ENCODE results near the gene ZNF14. TPM values are rescaled to one million over a fixed set of nuclear protein-coding genes. Genes with fewer than 3 reads are reported as not detected.
A peak's percentile ranks its signal among the peaks of the same experiment; 100 is the strongest.
"Not testable (repeated sequence)": the region's sequence is repeated elsewhere in the genome, so short reads cannot be mapped to it uniquely, and the experiment has no call there.

ZNF14 gene
- polyA plus RNA-seq, 3 donors from 2014 or later, result 5.4 to 14.1 (median 7.1) TPM

DNA sequence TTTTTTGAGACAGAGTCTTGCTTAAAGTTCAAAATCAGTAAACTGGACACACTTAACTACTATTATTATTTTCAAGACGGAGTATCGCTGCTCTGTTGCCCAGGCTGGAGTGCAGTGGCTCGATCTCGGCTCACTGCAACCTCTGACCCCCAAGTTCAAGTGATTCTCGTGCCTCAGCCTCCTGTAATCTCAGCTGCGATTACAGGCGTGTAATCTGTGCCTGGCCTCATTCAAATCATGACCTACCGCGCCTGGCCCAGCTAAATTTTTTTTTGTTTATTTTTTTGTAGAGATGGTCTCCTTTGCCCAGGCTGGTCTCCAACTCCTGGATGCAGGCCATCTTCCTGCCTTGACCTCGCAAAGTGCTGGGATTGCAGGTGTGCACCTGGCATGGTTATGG lies 41.2 kb downstream of the ZNF14 start:
- DNase-seq, result no peak
- Mint-ChIP-seq H3K27ac (no peak overlapping the region), H3K4me1 (no peaks in the 10 kb centered on the region), H3K27me3 (ENCODE audit: low read depth in 3 of 3) (no peaks in the 10 kb centered on the region), H3K36me3 (peaks cover 4 to 7% (median 6%) of the 10 kb centered on the region in 3 donors), H3K4me3 (no peak overlapping the region), H3K9me3 (peaks cover 0 to 3% (median under 1%) of the 10 kb centered on the region in 6 donors)

DNA sequence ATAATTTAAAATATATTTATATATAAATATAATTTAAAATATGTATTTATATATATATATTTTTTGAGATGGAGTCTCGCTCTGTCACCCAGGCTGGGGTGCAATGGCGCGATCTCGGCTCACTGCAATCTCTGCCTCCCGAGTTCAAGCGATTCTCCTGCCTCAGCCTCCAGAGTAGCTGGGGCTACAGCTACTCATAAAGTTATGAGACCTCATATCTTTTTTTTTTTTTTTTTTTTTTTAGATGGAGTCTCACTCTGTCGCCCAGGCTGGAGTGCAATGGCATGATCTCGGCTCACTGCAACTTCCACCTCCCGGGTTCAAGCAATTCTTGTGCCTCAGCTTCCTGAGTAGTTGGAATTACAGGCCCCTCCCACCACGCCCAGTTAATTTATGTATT lies 43.9 kb downstream of the ZNF14 start:
- not testable (repeated sequence) for H3K4me3 Mint-ChIP-seq; H3K4me1 Mint-ChIP-seq; H3K27ac Mint-ChIP-seq; H3K27me3 Mint-ChIP-seq (ENCODE audit: low read depth in 3 of 3); DNase-seq
- Mint-ChIP-seq H3K9me3 (peaks cover 0 to 19% (median 10%) of the 10 kb centered on the region in 6 donors), H3K36me3 (peaks cover 11 to 23% (median 16%) of the 10 kb centered on the region in 3 donors)

DNA sequence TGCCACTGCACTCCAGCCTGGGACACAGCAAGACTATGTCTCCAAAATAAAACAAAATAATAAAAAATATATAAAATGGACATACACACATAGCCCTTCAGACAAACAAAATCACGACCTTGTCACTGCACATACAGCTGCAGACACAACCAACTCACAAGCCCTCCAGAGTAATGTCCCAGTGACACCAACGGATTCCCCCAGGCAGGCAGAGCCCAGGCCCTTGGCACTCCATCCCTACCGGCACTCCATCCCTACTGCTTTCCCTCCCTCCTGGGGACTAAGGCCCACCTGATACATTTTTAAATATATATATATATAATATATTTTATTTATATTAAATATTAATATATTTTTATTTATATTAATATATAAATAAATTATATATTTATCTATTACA lies 45.8 kb downstream of the ZNF14 start:
- Mint-ChIP-seq H3K4me3 (no peak overlapping the region), H3K36me3 (peaks cover 21 to 38% (median 33%) of the 10 kb centered on the region in 3 donors), H3K4me1 (peaks cover 3 to 15% of the 10 kb centered on the region in 2 donors), H3K27ac (no peak overlapping the region), H3K27me3 (ENCODE audit: low read depth in 3 of 3) (peaks cover 0 to 4% (median 2%) of the 10 kb centered on the region in 3 donors), H3K9me3 (peaks cover 3 to 32% (median 22%) of the 10 kb centered on the region in 6 donors)
- no peak for DNase-seq

DNA sequence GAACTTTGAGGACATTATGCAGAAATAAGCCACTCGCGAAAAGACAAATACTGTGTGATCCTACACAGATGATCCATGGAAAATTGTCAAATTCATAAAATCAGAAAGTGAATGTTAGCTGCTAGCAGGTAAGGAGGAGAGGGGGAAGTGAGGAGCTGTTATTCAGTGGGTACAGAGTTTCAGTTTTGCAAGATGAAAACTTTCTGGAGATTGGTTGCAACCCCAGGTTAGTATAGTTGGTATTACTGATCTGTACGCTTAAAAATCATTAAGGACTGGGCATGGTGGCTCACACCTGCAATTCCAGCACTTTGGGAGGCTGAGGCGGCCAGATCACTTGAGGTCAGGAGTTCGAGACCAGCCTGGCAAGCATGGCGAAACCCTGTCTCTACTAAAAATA lies 46.3 kb downstream of the ZNF14 start:
- peaks cover 3 to 15% of the 10 kb centered on the region in 2 donors for H3K4me1 Mint-ChIP-seq
- H3K36me3 Mint-ChIP-seq, result peaks cover 21 to 38% (median 33%) of the 10 kb centered on the region in 3 donors
- DNase-seq, result no peak
- no peak overlapping the region for H3K4me3 Mint-ChIP-seq
- peaks cover 3 to 32% (median 22%) of the 10 kb centered on the region in 6 donors for H3K9me3 Mint-ChIP-seq
- H3K27me3 Mint-ChIP-seq (ENCODE audit: low read depth in 3 of 3), result peaks cover 0 to 4% (median 2%) of the 10 kb centered on the region in 3 donors
- H3K27ac Mint-ChIP-seq, result peak overlapping the region in 1 of 6 donors; percentile 58

DNA sequence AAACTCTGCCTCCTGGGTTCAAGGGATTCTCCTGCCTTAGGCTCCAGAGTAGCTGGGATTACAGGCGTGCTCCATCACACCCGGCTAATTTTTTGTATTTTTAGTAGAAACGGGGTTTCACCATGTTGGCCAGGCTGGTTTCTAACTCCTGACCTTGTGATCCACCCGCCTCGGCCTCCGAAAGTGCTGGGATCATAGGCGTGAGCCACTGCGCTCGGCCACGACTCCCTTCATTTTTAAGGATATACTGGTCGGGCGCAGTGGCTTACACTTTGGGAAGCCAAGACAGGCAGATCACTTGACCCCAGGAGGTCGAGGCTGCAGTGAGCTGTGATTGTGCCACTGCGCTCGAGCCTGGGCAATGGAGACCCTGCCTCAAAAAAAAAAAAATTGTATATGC lies 46.8 kb downstream of the ZNF14 start:
- H3K27me3 Mint-ChIP-seq (ENCODE audit: low read depth in 3 of 3); H3K27ac Mint-ChIP-seq; DNase-seq; H3K4me3 Mint-ChIP-seq: not testable (repeated sequence)
- peaks cover 6 to 35% (median 25%) of the 10 kb centered on the region in 6 donors for H3K9me3 Mint-ChIP-seq
- H3K4me1 Mint-ChIP-seq, result peaks cover 3 to 15% of the 10 kb centered on the region in 2 donors
- peaks cover 23 to 43% (median 35%) of the 10 kb centered on the region in 3 donors for H3K36me3 Mint-ChIP-seq

DNA sequence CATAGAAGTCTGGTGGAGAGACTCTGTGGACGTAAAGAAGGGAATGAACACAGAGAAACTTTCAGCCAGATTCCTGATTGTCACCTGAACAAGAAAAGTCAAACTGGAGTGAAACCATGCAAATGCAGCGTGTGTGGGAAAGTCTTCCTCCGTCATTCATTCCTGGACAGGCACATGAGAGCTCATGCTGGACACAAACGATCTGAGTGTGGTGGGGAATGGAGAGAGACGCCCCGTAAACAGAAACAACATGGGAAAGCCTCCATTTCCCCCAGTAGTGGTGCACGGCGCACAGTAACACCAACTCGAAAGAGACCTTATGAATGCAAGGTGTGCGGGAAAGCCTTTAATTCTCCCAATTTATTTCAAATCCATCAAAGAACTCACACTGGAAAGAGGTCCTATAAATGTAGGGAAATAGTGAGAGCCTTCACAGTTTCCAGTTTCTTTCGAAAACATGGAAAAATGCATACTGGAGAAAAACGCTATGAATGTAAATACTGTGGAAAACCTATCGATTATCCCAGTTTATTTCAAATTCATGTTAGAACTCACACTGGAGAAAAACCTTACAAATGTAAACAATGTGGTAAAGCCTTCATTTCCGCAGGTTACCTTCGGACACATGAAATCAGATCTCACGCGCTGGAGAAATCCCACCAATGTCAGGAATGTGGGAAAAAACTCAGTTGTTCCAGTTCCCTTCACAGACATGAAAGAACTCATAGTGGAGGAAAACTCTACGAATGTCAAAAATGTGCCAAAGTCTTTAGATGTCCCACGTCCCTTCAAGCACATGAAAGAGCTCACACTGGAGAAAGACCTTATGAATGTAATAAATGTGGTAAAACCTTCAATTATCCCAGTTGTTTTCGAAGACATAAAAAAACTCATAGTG lies 53.5 kb downstream of the ZNF14 start:
- Mint-ChIP-seq H3K9me3 (peaks cover 11 to 60% (median 51%) of the 10 kb centered on the region in 6 donors), H3K4me3 (no peak overlapping the region), H3K27me3 (ENCODE audit: low read depth in 3 of 3) (peaks cover 0 to 8% (median 3%) of the 10 kb centered on the region in 3 donors), H3K4me1 (peaks cover 22 to 54% of the 10 kb centered on the region in 2 donors), H3K36me3 (peaks cover 59 to 80% (median 74%) of the 10 kb centered on the region in 3 donors), H3K27ac (peak overlapping the region in 1 of 6 donors; percentile 23)
- DNase-seq, result no peak

DNA sequence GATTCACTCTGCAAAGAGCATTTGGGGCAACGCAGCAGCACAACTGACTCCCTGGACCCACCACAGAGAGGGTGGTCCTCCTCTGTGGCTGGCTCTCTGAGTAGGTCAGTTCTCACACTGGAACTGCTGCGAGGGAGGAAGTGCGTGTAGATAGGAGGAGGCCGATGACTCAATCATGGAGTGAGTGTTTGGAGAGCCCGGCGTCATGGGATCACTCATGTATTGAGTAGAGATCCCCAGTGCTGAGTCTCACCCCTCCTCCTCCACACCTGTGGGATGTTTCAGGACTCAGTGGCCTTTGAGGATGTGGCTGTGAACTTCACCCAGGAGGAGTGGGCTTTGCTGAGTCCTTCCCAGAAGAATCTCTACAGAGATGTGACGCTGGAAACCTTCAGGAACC lies 55.3 kb downstream of the ZNF14 start:
- Mint-ChIP-seq H3K27me3 (ENCODE audit: low read depth in 3 of 3) (peaks cover 0 to 3% (median 3%) of the 10 kb centered on the region in 3 donors), H3K9me3 (peaks cover 7 to 52% (median 40%) of the 10 kb centered on the region in 6 donors), H3K36me3 (peaks cover 53 to 73% (median 64%) of the 10 kb centered on the region in 3 donors), H3K4me3 (no peak overlapping the region), H3K27ac (peak overlapping the region in 4 of 6 donors; percentile 30 to 62 (median 49)), H3K4me1 (peaks cover 21 to 45% of the 10 kb centered on the region in 2 donors)
- no peak for DNase-seq

DNA sequence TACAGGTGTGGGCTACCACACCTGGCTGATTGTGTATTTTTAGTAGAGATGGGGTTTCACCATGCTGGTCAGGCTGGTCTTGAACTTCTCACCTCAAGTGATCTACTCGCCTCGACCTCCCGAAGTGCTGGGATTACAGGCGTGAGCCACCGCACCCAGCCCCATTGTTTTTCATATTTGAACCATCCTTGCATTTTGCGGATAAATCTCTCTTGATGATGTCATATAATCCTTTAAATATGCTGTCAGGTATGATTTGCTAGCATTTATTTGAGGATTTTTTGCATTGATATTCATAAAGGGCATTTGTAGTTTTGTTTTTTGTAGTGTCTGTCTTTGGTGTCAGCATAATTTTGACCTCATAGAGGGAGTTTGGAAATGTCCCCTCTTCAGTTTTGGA lies 58.6 kb downstream of the ZNF14 start:
- peaks cover 37 to 63% (median 46%) of the 10 kb centered on the region in 3 donors for H3K36me3 Mint-ChIP-seq
- H3K4me1 Mint-ChIP-seq, result peaks cover 49 to 63% of the 10 kb centered on the region in 2 donors
- DNase-seq, result no peak

DNA sequence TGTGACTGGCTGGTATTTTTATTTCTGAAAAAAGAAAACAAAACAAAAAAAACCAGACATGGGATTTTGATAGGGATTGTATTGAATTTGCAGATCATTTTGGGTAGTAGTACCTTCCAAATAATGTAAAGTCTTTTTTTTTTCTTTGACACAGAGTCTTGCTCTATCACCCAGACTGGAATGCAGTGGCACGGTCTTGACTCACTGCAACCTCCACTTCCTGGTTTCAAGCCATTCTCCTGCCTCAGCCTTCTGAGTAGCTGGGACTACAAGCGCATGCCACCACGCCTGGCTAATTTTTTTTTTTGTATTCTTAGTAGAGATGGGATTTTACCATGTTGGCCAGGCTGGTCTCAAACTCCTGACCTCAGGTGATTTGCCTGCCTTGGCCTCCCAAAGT lies 60.1 kb downstream of the ZNF14 start:
- Mint-ChIP-seq H3K36me3 (peaks cover 26 to 48% (median 32%) of the 10 kb centered on the region in 3 donors), H3K9me3 (peaks cover 0 to 23% (median 17%) of the 10 kb centered on the region in 6 donors), H3K4me1 (peaks cover 57 to 66% of the 10 kb centered on the region in 2 donors), H3K27me3 (ENCODE audit: low read depth in 3 of 3) (peaks cover 11 to 16% (median 11%) of the 10 kb centered on the region in 3 donors), H3K27ac (no peak overlapping the region), H3K4me3 (no peak overlapping the region)
- no peak for DNase-seq

More for the DNA sequence above, 58.6 kb downstream of the ZNF14 start:
- Mint-ChIP-seq H3K27me3 (ENCODE audit: low read depth in 3 of 3) (peaks cover 2 to 6% (median 3%) of the 10 kb centered on the region in 3 donors), H3K27ac (peak overlapping the region in 3 of 6 donors; percentile 19 to 72 (median 23)), H3K9me3 (peaks cover 0 to 34% (median 27%) of the 10 kb centered on the region in 6 donors), H3K4me3 (peak overlapping the region in 3 of 5 donors; percentile 1 to 43 (median 6))

DNA sequence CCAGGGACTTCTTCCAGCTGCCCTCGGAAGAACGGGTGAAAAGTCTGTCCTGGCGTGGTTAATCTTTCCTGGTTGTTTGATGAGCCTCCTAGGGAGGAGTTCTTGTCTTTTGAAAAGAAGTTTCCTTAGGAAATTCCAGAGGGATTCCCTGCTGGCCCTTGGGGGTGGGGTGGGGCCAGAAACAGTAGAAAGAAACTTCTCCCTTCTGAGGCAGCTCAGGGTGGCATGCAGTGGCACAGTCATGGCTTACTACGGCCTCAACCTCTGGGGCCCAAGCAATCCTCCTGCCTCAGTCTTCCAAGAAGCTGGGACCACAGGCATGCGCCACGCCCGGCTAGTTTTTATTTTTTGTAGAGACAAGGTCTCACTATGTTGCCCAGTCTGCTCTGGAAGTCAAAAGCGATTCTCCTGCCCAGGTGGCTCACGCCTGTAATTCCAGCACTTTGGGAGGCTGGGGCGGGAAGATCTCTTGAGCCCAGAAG lies 62.8 kb downstream of the ZNF14 start:
- DNase-seq, result no peak
- Mint-ChIP-seq H3K4me3 (peak overlapping the region; percentile 82 to 92 (median 87)), H3K9me3 (peaks cover 0 to 8% (median 2%) of the 10 kb centered on the region in 6 donors), H3K36me3 (peaks cover 4 to 20% (median 8%) of the 10 kb centered on the region in 3 donors), H3K27me3 (ENCODE audit: low read depth in 3 of 3) (peaks cover 10 to 22% (median 11%) of the 10 kb centered on the region in 3 donors), H3K4me1 (peaks cover 46 to 49% of the 10 kb centered on the region in 2 donors), H3K27ac (peak overlapping the region; percentile 85 to 98 (median 90))

DNA sequence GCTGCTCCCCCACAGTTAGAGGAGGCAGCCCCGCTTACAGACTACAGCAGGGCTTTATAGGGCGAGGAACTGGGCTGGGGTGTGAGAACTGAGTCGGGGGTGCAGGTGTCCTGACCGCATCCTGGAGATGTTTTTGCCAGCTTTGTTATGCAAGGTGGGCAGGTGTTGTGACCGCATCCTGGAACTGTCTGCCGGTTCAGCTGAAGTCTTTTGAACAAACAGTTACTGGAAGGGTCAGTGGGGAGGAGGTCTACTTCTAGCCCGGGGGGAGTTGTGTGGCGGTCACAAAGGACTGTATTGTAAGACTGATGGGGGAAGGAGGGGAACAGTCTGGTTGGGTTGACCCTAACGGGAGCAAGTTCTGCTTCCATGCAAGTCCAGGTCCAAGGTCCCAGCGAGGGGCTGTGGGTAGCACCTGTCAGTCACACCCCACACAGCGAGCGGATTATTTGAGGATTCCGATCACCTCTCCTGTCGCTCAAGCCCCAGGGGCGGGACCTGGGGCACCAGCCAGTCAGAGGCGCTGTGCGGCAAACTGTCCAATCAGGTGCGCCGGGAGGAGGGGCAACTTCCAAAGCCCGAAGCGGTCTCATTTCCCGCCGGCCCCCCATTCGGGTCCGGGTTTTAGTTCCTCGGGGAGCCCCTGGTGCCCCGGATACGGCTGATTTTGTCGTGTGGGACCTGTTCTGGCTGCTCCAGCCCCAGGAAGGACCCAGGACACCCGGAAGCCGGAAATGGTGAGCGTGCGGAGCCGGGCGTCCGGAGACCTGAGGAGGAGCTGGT lies 64.5 kb downstream of the ZNF14 start, which contains the start of gene ZNF101:
TSS of gene ZNF101 (plus strand) at position 610 of the 783 bp plus-strand sequence. CDS start at position 735, 125 bp downstream.
- Mint-ChIP-seq H3K9me3 (peaks cover 0 to 4% (median 2%) of the 10 kb centered on the region in 6 donors), H3K27ac (peak within 1 kb of the TSS; percentile 90 to 98 (median 96)), H3K4me3 (peak within 1 kb of the TSS; percentile 87 to 95 (median 91)), H3K36me3 (peaks cover 0 to 12% (median 0%) of the 10 kb centered on the region in 3 donors), H3K4me1 (peaks cover 44 to 50% of the 10 kb centered on the region in 2 donors), H3K27me3 (ENCODE audit: low read depth in 3 of 3) (peaks cover 16 to 30% (median 17%) of the 10 kb centered on the region in 3 donors)
- DNase-seq, result peak; percentile 92 to 94 (median 93)

DNA sequence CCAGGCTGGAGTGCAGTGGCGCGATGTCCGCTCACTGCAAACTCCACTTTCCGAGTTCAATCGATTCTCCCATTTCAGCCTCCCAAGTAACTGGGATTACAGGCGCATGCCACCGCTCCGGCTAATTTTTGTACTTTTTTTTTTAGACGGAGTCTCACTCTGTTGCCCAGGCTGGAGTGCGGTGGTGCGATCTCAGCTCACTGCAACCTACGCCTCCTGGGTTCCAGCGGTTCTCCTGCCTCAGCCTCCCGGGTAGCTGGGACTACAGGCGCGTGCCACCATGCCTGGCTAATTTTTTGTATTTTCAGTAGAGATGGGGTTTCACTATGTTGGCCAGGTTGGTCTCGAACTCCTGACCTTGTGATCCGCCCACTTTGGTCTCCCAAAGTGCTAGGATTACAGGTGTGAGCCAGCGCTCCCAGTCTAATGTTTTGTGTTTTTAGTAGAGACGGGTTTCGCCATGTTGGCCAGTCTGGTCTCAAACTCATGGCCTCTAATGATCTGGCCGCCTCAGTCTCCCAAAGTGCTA lies 67.4 kb downstream of the ZNF14 start:
- peak overlapping the region; percentile 14 to 33 (median 27) for H3K4me3 Mint-ChIP-seq
- DNase-seq, H3K9me3 Mint-ChIP-seq, H3K36me3 Mint-ChIP-seq: not testable (repeated sequence)
- H3K27me3 Mint-ChIP-seq (ENCODE audit: low read depth in 3 of 3), result peaks cover 19 to 30% (median 20%) of the 10 kb centered on the region in 3 donors
- peaks cover 52 to 54% of the 10 kb centered on the region in 2 donors for H3K4me1 Mint-ChIP-seq
- peak overlapping the region in 3 of 6 donors; percentile 24 to 64 (median 53) for H3K27ac Mint-ChIP-seq

Measured in immature natural killer cell (primary cell).